GM18511 (cell line): ENCODE results near the gene DIP2C.

Experiments used
- ATAC-seq: cut with Tn5 transposase; IDR thresholded peaks from one replicate; pipeline ENCODE4 v1.9.1; 2021; ENCODE audit warnings: mild to moderate bottlenecking, moderate library complexity; ENCODE audit not compliant: unreplicated experiment

The DIP2C gene

DNA sequence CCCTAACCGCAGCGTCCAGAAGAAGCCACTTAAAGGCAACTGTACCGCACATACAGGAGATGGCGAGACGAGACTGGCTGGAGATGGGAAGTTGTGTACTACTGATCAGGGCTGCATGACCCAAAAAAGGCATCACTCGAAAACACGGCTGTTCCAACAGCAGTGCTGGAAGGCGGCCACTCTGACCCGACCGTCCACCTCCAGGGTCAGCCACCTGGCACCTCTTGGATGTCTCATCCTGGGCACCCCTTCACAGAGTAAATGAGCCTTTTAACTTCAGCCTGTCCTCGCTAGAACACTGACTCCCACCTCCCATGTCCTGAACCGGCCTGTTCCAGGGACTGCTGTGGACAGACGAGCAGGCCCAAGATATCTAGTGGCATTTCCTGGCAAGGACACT, 180.7 kb downstream of the DIP2C start:
- ATAC-seq, result no peak

DNA sequence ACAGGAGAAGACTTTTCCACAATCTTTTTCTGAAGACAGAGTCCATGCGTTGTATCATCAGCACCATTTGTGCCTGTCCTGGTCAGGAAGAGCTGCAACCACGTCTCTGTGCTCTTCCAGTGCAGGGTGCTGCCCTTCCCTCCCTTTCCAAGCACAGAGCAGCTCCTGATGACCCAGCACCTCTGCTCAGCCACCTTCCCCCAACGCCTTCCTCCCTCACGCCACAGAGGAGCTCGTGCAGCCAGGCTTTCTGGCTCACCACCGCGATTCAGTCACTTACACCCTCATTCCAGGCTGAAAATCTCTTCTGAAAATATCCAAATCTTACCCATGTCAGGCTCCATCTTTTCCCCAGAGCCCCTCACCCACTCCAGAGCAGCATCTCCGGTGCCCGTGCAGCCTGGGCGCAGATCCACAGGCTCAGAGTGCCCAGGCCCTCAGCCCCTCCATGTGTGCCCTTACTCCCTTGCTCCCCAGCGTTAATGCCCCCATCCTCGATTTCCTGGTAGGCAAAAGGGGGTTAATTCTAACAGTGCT, 181.5 kb downstream of the DIP2C start:
- ATAC-seq, result no peak

DNA sequence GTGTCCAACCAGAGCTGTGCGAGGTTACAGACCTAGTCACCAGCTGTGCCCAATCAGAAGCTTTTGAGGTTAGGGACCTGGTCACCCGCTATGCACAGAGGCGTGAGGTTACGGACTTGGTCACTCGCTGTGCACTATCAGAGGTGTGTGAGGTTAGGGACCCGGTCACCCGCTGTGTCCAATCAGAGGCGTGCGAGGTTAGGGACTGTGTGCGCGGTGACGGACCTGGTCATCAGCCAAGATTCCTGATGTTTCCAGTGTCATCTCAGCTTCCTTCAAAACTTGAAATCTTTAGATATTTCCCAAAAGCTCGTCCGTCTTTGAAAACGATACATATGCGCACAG, 182.1 kb downstream of the DIP2C start:
- ATAC-seq, result no peak

DNA sequence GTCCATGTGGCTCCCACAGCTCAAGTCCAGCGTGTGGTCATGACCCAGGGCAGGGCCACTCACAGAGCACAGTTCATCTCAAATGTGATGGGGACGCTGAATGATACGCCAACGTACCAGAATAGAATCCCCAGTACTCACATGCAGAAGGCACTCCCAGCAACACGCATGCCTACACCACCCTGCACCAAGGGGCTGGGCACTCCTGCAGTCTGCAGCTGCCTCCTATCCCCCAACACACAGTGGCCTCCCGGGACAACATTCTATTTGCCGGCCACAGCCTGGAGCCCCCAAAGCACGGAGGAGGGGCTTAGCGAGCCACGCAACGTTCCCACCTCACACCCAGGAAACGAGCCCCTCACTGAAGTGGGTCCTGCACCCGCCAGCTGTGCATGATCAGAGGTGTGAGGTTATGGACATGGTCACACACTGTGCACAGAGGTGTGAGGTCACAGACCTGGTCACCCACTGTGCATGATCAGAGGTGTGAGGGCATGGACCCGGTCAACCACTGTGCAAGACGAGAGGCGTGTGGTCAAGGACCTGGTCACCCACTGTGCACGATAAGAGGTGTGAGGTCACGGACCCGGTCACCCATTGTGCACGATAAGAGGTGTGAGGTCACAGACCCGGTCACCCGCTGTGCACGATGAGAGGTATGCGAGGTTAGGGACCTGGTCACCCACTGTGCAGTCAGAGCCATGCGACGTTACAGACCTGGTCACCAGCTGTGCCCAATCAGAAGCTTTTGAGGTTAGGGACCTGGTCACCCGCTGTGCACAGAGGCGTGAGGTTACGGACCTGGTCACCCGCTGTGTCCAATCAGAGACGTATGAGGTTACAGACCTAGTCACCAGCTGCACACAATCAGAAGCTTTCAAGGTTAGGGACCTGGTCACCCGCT, 182.8 kb downstream of the DIP2C start:
- no peak for ATAC-seq

DNA sequence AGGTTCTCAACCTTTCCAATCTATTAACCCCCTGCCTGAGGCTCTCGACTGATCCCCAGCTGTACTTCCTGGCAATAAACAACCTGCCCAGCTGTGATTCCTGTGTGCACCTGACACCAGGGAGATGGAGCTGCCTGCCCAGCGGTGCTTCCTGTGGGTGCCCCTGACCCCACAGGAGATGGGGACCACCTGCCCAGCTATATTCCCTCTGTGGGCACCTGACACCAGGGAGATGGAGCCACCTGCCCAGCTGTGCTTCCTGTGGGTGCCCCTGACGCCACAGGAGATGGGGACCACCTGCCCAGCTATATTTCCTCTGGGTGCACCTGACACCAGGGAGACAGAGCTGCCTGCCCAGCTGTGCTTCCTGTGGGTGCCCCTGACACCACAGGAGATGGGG, 184.0 kb downstream of the DIP2C start:
- ATAC-seq, result no peak

DNA sequence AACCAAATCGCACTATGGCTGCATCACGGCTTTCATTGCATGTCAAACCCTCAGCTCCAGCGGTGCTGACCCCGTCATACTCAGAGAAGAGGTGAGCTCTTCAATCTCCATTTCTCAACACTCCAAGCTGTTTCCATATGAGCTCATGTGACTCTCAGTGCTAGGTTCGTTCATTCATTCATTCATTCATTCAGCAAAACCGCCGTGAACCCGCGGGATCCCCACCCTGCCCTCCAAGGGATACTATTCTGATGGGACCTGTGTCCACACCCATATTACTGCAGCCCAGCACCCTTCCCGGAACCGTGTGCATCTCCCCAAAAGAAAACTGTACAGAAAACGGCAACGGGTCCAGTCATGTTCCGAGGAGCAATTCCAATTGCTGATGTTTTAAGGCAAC, 184.7 kb downstream of the DIP2C start:
- no peak for ATAC-seq

DNA sequence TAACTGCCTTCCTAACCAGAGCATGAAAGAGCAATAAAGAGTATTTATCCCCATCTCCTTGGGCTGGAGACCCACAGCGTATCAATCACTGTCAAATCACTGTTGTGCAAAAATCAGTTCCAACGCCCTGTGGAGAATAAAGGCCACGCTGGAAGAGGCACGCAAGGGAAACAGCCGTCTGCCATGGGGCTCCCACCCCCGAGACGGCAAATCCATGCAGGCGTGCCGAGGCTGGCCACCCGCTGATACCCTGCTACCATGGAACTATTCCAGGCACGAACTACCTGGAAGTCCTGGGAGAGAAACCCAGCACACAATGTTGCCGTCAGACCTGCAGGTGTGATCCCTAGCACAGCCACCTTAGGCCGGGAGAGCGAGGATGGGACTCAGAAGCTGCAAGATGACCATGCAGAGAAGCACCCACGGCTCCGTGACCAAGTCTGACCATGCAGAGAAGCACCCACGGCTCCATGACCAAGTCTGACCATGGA, 185.3 kb downstream of the DIP2C start:
- no peak for ATAC-seq

DNA sequence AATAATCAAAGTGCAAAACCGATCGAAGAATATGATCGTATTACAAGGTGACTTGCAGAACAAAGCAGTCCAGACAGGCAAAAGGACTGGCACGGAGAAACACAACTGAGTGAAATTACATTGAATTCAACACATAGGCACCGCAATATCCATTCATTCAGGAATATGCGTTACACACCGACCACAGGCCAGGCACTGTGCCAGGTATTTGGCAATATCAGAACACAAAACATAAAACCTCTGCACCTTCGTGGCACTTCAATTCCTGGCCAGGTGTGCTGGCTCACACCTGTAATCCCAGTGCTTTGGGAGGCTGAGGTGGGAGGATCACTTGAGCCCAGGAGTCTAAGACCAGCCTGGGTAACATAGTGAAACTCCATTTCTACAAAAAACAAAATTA, 187.9 kb downstream of the DIP2C start:
- no peak for ATAC-seq

DNA sequence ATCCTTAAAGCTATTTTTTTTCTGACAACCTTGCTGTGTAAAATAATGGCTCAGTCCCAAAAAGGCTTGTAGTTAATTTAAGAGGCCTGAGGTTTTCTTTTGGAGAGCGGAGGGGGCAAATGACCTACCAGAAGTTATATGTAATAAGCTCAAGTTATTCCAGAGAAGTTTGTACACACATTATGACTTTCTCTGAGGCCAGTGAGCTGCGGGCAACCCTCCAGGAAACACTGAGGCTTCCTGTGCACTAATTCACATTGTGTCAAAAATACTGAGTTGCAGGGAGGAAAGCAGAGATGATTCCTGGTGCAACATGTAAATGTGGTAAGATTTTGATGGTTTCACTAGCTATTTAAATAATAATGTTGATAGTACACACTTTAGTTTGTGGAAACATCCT, 188.6 kb downstream of the DIP2C start:
- no peak for ATAC-seq

DNA sequence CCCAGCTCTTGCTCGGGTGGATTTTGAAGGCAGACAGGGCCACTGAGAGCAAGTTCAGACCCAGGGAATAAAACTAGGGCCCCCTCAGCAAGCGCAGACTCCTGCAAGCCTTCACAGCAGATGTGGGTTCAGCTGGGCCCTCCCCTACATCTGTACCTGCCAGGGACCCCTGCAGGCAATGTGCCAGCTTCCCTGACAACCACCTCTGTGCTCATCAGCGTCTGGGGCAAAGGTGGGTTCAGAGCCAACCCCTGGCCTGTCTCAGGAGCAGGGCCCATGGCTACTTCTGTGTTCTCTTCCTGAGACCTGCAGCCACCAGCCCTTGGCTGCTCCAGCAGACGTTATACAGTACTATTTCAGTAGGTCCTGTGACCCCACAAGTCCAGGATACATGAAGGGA, 189.5 kb downstream of the DIP2C start:
- no peak for ATAC-seq

DNA sequence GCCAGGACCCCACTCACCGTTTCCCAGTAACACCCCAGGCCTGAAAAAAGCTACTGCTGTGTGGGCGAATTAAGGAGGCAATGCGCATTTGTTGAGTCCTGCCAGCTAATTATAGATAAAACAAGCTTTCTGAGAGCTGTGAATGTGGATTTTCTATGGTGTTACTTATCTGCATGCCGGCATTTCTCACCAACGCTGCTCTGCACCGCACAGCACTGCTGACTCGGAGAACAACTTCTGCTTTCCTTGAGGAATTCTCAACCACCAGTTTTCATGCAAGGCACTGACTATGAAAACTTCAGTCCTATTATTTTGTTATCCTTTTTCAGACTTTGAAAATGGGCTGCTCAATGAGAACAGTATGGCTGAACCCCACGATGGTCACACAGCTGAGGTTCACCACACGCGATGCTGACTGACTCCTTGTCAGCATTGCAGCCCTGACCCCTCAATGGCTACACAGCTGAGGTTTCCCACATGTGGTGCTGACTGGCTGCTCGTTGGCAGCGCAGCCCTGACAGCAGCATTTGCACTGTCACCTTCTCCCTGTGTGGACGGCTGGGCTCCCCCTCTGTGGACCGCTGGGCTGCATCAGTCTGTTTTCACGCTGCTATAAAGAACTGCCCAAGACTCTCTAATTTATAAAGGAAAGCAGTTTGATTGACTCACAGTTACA, 190.6 kb downstream of the DIP2C start:
- no peak for ATAC-seq

DNA sequence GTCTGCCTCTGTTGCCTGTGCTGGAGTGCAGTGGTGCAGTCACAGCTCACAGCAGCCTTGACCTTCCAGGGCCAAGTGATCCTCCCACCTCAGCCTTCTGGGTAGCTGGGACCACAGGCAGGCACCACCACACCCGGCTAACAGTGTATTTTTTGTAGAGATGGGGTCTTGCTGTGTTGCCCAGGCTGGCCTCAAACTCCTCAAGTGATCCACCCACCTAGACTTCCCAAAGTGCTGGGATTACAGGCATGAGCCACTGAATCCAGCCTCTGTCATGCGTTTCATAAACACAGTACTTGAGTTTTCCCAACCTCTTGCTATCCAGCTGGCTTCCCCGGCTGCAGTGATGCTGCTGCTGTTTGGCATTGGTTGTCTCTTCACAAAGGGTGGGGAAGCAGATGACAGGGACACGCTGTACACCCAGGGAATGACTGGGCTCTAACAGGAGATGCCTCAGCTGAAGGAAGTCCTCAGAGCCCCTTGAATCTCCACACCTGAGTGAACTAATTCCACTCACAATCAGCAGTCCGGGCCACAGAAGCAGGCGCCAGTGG, 191.5 kb downstream of the DIP2C start:
- ATAC-seq, result no peak

DNA sequence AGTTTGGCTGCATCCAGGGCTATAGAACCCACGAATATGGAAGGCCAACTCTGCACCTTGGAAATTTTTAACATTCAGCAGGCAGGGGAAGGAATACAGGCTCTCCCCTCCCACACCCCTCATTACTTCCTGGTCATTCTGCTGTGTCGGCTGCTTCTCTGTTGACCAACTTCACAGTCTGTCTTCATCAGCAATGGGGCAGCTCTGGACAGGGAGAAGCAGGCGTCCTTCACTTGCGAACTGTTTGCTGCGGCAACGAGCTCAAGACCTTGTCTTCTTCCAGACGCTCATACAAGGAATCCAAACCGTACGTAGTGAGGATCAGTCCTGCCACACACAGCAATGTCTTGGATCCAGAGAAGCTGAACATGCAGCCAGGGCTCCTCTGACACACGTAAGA, 192.2 kb downstream of the DIP2C start:
- no peak for ATAC-seq

DNA sequence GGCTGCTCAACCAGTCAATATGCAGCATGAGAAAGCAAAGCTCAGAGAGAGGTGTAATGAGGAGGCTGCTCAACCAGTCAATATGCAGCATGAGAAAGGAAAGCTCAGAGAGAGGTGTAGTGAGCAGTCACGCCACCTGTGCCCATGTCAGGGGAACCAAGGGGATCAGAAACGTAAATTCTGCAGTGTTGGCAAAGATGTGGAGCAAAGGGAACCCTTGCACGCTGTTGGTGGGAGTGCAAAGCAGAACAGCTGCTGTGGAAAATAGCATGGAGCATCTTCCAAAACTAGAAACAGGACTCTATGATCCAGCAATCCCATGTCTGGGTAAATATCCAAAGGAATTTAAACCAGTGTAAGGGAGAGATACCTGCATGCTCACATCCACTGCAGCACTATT, 194.9 kb downstream of the DIP2C start:
- ATAC-seq, result no peak

DNA sequence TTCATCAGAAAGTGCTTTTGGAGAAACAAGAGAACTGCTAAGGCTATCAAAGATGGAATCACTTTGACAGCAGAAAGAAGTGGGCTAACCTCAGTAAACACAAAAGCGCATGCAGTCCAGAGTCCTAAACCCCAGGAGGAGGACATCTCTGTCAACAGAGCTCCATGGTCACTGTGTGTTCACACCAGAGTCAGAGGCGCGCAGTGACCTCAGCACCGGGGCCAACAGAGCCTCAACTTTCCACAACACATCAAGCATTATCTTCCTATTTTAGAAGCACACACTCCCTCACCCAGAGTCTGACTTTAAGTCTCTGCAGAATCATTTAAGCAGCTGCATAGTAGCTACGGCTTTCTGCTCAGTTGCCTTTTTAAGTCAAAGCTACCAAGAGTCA, 195.3 kb downstream of the DIP2C start:
- no peak for ATAC-seq

DNA sequence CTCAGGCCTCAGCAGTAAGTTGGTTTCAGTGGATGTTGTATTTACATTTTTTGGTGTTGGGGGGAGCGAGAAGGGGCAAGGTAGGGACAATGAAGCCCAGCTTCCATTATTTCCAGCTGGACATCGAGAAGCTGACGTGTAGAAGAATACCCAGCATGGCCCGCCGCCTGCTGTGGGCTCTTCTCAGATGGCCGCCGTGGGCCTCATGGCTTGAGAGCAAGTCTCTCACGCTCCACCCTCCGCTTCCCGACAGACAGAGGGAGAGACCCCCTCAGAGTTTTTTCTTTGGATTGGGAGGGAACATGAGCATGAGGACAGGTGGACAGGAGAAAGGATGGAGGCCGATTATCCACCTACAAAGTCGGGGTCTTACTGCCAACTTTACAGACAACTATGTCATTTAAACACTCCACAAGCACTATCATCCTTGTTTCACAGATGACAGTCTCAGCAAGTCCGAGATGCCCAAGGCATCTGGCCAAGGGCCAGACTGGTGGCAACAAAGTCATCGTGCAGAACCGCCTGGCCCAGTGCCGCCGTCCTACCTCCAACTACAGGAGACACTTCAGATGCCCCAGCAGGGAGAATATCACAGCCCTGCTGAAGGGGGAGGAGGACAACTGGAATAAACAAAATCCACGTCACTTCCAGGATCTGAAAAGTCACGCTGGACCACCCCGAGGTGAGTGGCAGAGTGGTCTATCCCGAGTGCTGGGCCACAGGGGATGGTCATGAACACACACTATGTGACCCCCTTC, 195.9 kb downstream of the DIP2C start:
- ATAC-seq, result no peak

DNA sequence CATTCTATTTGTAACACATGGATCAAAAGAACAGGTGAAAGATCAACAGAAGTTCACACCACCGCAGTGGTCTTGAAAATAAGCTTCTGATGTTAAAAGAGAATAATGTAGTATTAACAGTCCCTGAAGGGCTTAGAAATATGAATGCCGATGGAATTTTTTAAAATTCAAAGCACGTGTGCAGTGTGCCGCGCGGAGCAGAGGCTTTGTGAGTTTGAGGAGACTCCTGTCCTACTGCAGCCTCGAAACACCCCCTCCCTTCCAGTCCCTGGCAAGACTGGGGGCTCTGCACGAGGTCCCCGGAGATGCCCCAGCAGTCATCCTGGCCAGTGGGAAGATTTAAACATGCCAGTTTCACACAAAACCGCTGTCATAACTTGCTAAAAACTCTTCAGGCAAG, 196.6 kb downstream of the DIP2C start:
- ATAC-seq, result no peak

DNA sequence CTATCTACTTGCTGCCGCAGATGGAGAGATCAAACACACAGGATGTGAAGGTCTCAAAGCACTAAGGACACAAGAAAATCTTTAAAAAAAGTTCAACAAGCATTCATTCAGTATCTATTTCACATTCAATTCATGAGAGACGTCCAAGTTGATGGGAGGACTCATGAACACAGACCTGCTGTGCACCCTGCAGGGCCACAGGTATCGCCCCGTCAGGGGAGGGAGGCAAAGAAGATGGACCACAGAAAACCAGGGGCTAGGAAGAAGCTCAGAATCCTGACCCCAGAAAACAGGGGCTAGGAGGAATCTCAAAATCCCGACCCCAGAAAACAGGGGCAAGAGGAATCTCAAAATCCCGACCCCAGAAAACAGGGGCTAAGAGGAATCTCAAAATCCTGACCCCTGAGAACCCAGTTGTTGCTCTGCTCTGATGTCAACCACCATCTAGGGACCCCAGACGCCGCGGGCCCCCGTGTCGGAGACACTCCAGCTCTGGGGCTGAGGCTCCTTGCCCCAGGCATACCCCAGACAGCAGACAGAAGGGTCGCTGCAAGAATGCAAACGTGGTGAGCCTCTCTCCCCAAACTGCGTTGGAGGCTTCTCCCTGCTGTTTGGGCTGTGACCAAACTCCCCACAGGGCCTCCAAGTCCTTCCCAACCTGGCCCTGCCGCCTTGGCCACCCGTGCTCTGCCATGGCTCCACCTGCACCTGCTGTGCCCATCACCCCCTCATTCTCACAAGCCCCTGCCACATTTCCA, 197.6 kb downstream of the DIP2C start:
- ATAC-seq, result no peak

DNA sequence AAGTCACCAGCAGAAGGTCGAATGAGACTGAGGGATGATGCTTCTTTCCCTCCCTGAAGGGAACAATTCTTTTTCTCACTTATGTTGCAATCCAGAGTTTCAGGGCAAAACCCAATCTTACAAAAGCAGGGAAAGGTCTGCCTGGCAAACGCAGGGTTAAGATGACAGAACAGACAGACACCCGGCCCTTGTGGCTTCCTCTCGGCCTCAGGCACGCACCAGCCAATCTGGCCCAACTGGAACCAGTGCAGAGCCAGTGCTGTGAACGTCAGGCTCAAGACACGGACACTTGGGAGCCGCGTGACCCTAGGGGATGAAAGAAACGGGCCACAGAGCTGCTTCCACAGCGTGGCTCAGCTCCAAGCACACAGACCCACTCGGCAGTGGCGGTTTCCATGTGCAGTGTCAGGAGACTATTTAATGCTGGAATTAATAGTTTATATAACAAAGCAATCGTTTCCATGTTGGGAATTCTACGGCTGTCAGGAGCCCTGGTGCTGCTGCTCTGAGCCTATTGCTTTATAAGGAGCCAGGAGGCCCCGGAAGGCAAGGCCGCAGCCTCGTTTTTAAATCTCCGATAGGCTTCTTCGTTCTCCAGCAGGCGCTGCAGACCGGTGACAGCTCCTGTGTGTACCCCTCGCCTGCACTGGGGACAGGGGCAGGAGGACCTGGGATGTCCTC, 198.4 kb downstream of the DIP2C start:
- no peak for ATAC-seq

DNA sequence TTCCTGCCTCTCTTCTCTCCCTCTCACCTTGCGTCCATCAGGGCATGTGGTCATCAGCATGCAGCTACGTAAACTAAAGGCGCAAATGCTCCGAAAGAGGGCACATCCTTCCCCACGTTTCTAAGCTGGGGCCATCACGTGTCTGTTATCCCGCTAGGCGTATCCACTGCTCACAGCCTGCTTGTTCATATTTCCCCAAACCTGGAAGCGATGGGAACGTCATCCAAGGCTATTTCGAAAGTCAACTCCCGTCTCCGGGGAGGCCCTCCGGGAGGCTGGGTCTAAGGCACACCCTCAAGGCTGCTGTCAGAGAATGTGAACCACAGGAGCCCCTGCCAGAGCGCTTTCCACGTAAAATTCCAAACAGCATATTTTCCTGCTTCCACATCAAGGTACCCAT, 199.2 kb downstream of the DIP2C start:
- ATAC-seq, result no peak
